Left ventricle myocardium superior (tissue), 1 donor: ENCODE results near the gene RAMACL. TPM values are rescaled to one million over a fixed set of nuclear protein-coding genes. Genes with fewer than 3 reads are reported as not detected.
"Not testable (repeated sequence)": the region's sequence is repeated elsewhere in the genome, so short reads cannot be mapped to it uniquely, and the experiment has no call there.

ENCODE experiments used
- ATAC-seq: fragments of 200-7000 bp; cut with Tn5 transposase; one replicate; pipeline ENCODE4 v1.9.1; 2020; ENCODE audit warnings: mild to moderate bottlenecking, moderate library complexity
- DNase-seq: peaks from one replicate; pipeline ENCODE4 v3.0.0-alpha.2; 2020
- intact Hi-C: fragments of 100-400 bp; cut with micrococcal nuclease; formaldehyde crosslinking; loops from one replicate; pipeline ENCODE4 v1.11.0; 2022
- total RNA-seq: library from RNA; stranded (reverse); fragmentation: NEBNext Ultra II Directional; extraction: Animal tissue kit (Norgen Biotek cat#: 25700); gene quantifications from one replicate; pipeline ENCODE4 v1.2.1, GENCODE V29; 2021
- donor health status: DM: no; HTN: yes; CAD: no; lungs with severe emphysema.

Gene RAMACL
- total RNA-seq, 1 donor from 2014 or later, result 0.67 TPM

GRCh38 chr6:166543603-166544295 is 42.7 kb downstream of the RAMACL start:
- ATAC-seq (no peak), DNase-seq (no peak)
- intact Hi-C loops, result no loop called here

- ATAC-seq, result peak; percentile 54
- DNase-seq, result no peak
- intact Hi-C loops, result no loop called here
These were observed 43.9 kb downstream of the RAMACL start for GRCh38 chr6:166542580-166542912.

- DNase-seq (no peak), ATAC-seq (no peak)
- intact Hi-C loops, result no loop called here
These were observed 44.5 kb downstream of the RAMACL start for GRCh38 chr6:166541876-166542579.

- ATAC-seq, result peak; percentile 33
- intact Hi-C loops, result no loop called here
- no peak for DNase-seq
These were observed 45.1 kb downstream of the RAMACL start for GRCh38 chr6:166541366-166541765.

GRCh38 chr6:166540631-166541331 is 45.7 kb downstream of the RAMACL start:
- no peak for DNase-seq
- peak; percentile 79 for ATAC-seq
- intact Hi-C loops, result no loop called here

- ATAC-seq (no peak), DNase-seq (no peak)
- intact Hi-C loops, result no loop called here
These were observed 46.9 kb downstream of the RAMACL start for GRCh38 chr6:166539543-166539942.

- intact Hi-C loops, DNase-seq, ATAC-seq: not testable (repeated sequence)
These were observed 47.5 kb downstream of the RAMACL start for GRCh38 chr6:166539011-166539385.

GRCh38 chr6:166538297-166539010 is 48.0 kb downstream of the RAMACL start:
- no peak for DNase-seq
- no peak for ATAC-seq
- intact Hi-C loops, result no loop called here

- no peak for ATAC-seq
- intact Hi-C loops, result no loop called here
- no peak for DNase-seq
These were observed 51.6 kb downstream of the RAMACL start for GRCh38 chr6:166534658-166535406.

GRCh38 chr6:166533205-166533824 is 53.2 kb downstream of the RAMACL start:
- intact Hi-C loops, result no loop called here
- DNase-seq, result no peak
- ATAC-seq, result no peak

Other genes with a start within 250 kb of the RAMACL start
- gene SFT2D1, start 244.1 kb downstream of the RAMACL start, total RNA-seq, result 18.2 TPM
- gene MPC1, start 203.7 kb downstream of the RAMACL start, total RNA-seq, result 411 TPM
- 63.4 TPM for gene RPS6KA2, start 40.6 kb upstream of the RAMACL start, total RNA-seq